Sigmoid colon (tissue), 7 donors: Measurements from ENCODE around the gene COL5A1. TPM values are rescaled to one million over a fixed set of nuclear protein-coding genes. Genes with fewer than 3 reads are reported as not detected.

ENCODE experiments used
- DNase-seq: peaks from one replicate; pipeline ENCODE4 v3.0.0-alpha.2; 2019
- H3K27ac ChIP-seq, 4 donors: fragments of 200-600 bp; sonication (generic); one replicate each; pipeline ENCODE4 v1.5.1; 2016 to 2019; ENCODE audit warnings: mild to moderate bottlenecking in 1 of 4
- H3K27me3 ChIP-seq, 3 donors: fragments of 200-600 bp; sonication (generic); one replicate each; pipeline ENCODE4 v1.5.1; 2019; ENCODE audit warnings: mild to moderate bottlenecking in 1 of 3
- H3K36me3 ChIP-seq, 4 donors: fragments of 200-600 bp; sonication (generic); one replicate each; pipeline ENCODE4 v1.5.1; 2016 to 2019
- H3K4me1 ChIP-seq, 4 donors: fragments of 200-600 bp; sonication (generic); one replicate each; pipeline ENCODE4 v1.5.1; 2017 to 2019
- H3K4me3 ChIP-seq, 4 donors: fragments of 200-600 bp; sonication (generic); one replicate each; pipeline ENCODE4 v1.5.1; 2017 to 2019; ENCODE audit warnings: mild to moderate bottlenecking in 2 of 4, moderate library complexity in 1 of 4
- H3K9me3 ChIP-seq, 4 donors: fragments of 200-600 bp in 3 of 4; sonication (generic) in 3 of 4; one replicate each; pipeline versions ENCODE4 v1.5.1 to v1.6.1; 2013 to 2019
- CTCF ChIP-seq, 4 experiments: fragments of 450-650 bp in 3 of 4; fragments of 200-600 bp in 1 of 4; IDR thresholded peaks; one replicate each; pipeline ENCODE4 v1.5.1; 2016 to 2019; ENCODE audit warnings: antibody characterized with exemption in 4 of 4, mild to moderate bottlenecking in 3 of 4, moderate library complexity in 2 of 4
- EP300 ChIP-seq, 4 donors: sonication (generic); formaldehyde crosslinking; IDR thresholded peaks; one replicate each; pipeline ENCODE4 v1.6.1; 2017; ENCODE audit warnings: antibody characterized with exemption in 4 of 4
- POLR2A ChIP-seq, 2 donors: fragments of 450-650 bp; IDR thresholded peaks; one replicate each; pipeline ENCODE4 v1.6.1; 2016; ENCODE audit warnings: antibody characterized with exemption in 2 of 2, mild to moderate bottlenecking in 2 of 2, moderate library complexity in 2 of 2
- POLR2AphosphoS5 ChIP-seq, 4 donors: sonication (generic); formaldehyde crosslinking; IDR thresholded peaks; one replicate each; pipeline ENCODE4 v1.6.1; 2017; ENCODE audit warnings: antibody characterized with exemption in 4 of 4
- whole genome bisulfite sequencing, 2 donors: extraction: QIAGEN DNeasy Blood & Tissue Kit; methylation state at CpG; one replicate each; pipeline ENCODE4 v1.1.7; 2013; 5-methylcytosine and 5-hydroxymethylcytosine counted together
- intact Hi-C: fragments of 100-400 bp; cut with DNase I; formaldehyde crosslinking; loops from one replicate; pipeline ENCODE4 v1.15.1; 2023
- polyA plus RNA-seq, 3 donors: library from polyadenylated mRNA; stranded (reverse); fragments of 200-250 nt; gene quantifications; one replicate each; pipeline ENCODE4 v1.2.3, GENCODE V29; 2013
- total RNA-seq, 4 donors: library from RNA; depleted of rRNA; stranded (reverse); fragments of >200 nt; gene quantifications; one replicate each; pipeline ENCODE4 v1.1.0, GENCODE V29; 2016
- donor health status: healthy with polysubstance abuse.
- donor health status: Bipolar disorder and iron deficiency.
- donor health status: healthy.

Gene COL5A1
- total and polyA plus RNA-seq, 7 donors: 4.2 to 168 (median 24.2) TPM

GRCh38 chr9:134724202-134724911, 82.8 kb downstream of the COL5A1 start:
- Histone ChIP-seq H3K4me1 (peaks cover 0 to 44% (median 25%) of the 10 kb centered on the region in 4 donors), H3K27ac (peak overlapping the region; percentile 30 to 64 (median 45)), H3K4me3 (no peak overlapping the region), H3K9me3 (no peaks in the 10 kb centered on the region), H3K36me3 (peaks cover 0 to 25% (median 2%) of the 10 kb centered on the region in 4 donors), H3K27me3 (no peaks in the 10 kb centered on the region)
- intact Hi-C loops: no loop called here
- TF ChIP-seq CTCF (IDR thresholded peaks at IDR 0.05) (no peak), EP300 (IDR thresholded peaks at IDR 0.05) (no peak), POLR2AphosphoS5 (IDR thresholded peaks at IDR 0.05) (peak in 2 of 4 donors; percentile 27 to 33), POLR2A (IDR thresholded peaks at IDR 0.05) (no peak)
- peak; percentile 77 for DNase-seq
- WGBS, 2 donors: 65 to 76% methylated on average over 25 of the region's 25 CpGs

GRCh38 chr9:134724912-134725604, 83.5 kb downstream of the COL5A1 start:
- intact Hi-C loops: no loop called here

DNA sequence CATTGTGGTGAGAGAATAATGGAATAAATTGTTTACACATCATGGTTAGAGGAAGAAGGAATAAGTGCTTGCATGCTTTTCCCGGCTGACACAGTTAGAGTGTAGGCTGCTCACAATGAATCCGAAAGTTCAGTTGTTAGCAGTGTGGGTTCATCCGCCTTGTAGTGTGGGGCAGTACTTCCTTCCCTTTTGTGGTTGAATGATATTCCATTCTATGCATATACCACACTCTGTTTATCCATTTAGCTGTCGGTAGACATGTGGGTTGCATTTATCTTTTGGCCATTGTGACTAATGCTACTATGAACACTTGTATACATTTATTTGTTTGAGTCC, 84.0 kb downstream of the COL5A1 start:
- Histone ChIP-seq H3K4me1 (peaks cover 0 to 52% (median 34%) of the 10 kb centered on the region in 4 donors), H3K4me3 (no peak overlapping the region), H3K27me3 (no peaks in the 10 kb centered on the region), H3K36me3 (peaks cover 0 to 25% (median 2%) of the 10 kb centered on the region in 4 donors), H3K9me3 (no peaks in the 10 kb centered on the region), H3K27ac (no peak overlapping the region)
- intact Hi-C loops: no loop called here
- WGBS, 2 donors: 27 to 54% methylated on average over 4 of the region's 4 CpGs
- TF ChIP-seq EP300 (IDR thresholded peaks at IDR 0.05): no peak
- no peak for TF ChIP-seq POLR2AphosphoS5 (IDR thresholded peaks at IDR 0.05)
- TF ChIP-seq POLR2A (IDR thresholded peaks at IDR 0.05): no peak
- no peak for TF ChIP-seq CTCF (IDR thresholded peaks at IDR 0.05)
- DNase-seq: no peak

More at GRCh38 chr9:134724912-134725604, 83.5 kb downstream of the COL5A1 start:
- Histone ChIP-seq H3K27me3 (no peaks in the 10 kb centered on the region), H3K27ac (peak overlapping the region in 3 of 4 donors; percentile 30 to 64 (median 58)), H3K4me1 (peaks cover 0 to 47% (median 28%) of the 10 kb centered on the region in 4 donors), H3K4me3 (no peak overlapping the region), H3K9me3 (no peaks in the 10 kb centered on the region), H3K36me3 (peaks cover 0 to 25% (median 2%) of the 10 kb centered on the region in 4 donors)
- whole genome bisulfite sequencing, 2 donors: 74 to 81% methylated on average over 17 of the region's 17 CpGs
- DNase-seq: peak; percentile 61
- no peak for TF ChIP-seq POLR2A (IDR thresholded peaks at IDR 0.05)
- TF ChIP-seq EP300 (IDR thresholded peaks at IDR 0.05): no peak
- TF ChIP-seq POLR2AphosphoS5 (IDR thresholded peaks at IDR 0.05): no peak
- no peak for TF ChIP-seq CTCF (IDR thresholded peaks at IDR 0.05)

DNA sequence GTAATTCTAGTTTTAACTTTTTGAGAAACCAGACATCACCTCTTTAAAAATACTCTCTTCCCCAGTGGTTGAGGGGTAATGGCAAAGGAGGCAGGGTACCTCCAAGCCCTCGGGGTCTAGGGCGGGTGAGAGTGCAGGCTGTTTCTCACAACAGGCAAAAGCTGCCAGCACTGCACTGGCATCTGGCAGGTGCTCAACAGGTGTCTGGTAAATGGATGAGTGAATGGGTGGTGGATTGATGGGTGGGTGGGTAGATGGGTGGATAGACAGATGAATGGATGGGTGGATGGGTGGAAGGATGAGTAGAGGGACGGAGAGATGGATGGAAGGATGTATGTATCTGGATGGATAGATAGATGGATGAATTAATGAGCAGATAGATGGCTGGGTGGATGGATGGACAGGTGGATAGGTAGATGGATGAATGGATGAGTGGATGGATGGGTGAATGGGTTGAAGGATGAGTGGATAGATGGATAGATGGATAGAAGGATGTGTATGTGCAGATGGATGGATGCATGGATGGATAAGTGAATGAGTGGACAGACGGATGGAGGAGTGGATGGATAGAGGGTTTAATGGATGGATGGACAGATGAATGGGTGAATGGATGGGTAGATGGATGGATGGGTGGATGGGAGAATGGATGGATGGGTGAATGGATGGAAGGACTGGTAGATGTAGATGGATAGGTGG, 84.6 kb downstream of the COL5A1 start:
- H3K27me3 ChIP-seq: no peaks in the 10 kb centered on the region
- intact Hi-C loops: no loop called here
- TF ChIP-seq POLR2AphosphoS5 (IDR thresholded peaks at IDR 0.05) (no peak), CTCF (IDR thresholded peaks at IDR 0.05) (no peak), EP300 (IDR thresholded peaks at IDR 0.05) (no peak), POLR2A (IDR thresholded peaks at IDR 0.05) (no peak)
- peaks cover 0 to 21% (median 2%) of the 10 kb centered on the region in 4 donors for H3K36me3 ChIP-seq
- H3K4me3 ChIP-seq: no peak overlapping the region
- 72 to 74% methylated on average over 4 of the region's 4 CpGs for WGBS, 2 donors
- no peak for DNase-seq
- H3K4me1 ChIP-seq: peaks cover 0 to 58% (median 38%) of the 10 kb centered on the region in 4 donors
- no peaks in the 10 kb centered on the region for H3K9me3 ChIP-seq
- H3K27ac ChIP-seq: no peak overlapping the region
